HepG2 (cell line): Measurements from ENCODE around the gene PIGO. TPM values are rescaled to one million over a fixed set of nuclear protein-coding genes. Genes with fewer than 3 reads are reported as not detected.

Experiments used
- ATF7-NPFF ChIP-seq: sonication (generic); formaldehyde crosslinking; IDR thresholded peaks from 2 replicates; pipeline ENCODE4 v1.8.1; 2023; ENCODE audit warnings: mild to moderate bottlenecking, low read depth, missing genetic modification reagents, moderate library complexity
- FIP1L1 ChIP-seq: fragments of 200-400 bp; formaldehyde crosslinking; IDR thresholded peaks from 2 replicates; pipeline ENCODE4 v1.6.1; 2018; ENCODE audit warnings: low read depth, mild to moderate bottlenecking, low read length, moderate library complexity, borderline replicate concordance; ENCODE audit not compliant: insufficient read depth
- GATA4 ChIP-seq: sonication (generic); IDR thresholded peaks from 2 replicates; pipeline ENCODE4 v1.6.1; 2016; ENCODE audit warnings: antibody characterized with exemption, low read depth, borderline replicate concordance
- KLF6 ChIP-seq: IDR thresholded peaks from 2 replicates; pipeline ENCODE4 v1.8.0; 2016; ENCODE audit warnings: missing biosample characterization, missing genetic modification reagents
- RAD21 ChIP-seq: fragments of 450-650 bp; formaldehyde crosslinking; IDR thresholded peaks from 2 replicates; pipeline ENCODE4 v1.5.0; 2020; ENCODE audit warnings: mild to moderate bottlenecking
- REPIN1 ChIP-seq: sonication (generic); formaldehyde crosslinking; IDR thresholded peaks from 2 replicates; pipeline ENCODE4 v1.8.0; 2022; ENCODE audit warnings: missing genetic modification reagents, low read depth, mild to moderate bottlenecking, borderline replicate concordance
- ZFAT ChIP-seq: sonication (generic); formaldehyde crosslinking; conservative IDR thresholded peaks from 2 replicates; pipeline ENCODE4 v1.8.1; 2023; ENCODE audit warnings: missing genetic modification reagents, inconsistent platforms
- ZNF777 ChIP-seq: sonication (generic); formaldehyde crosslinking; IDR thresholded peaks from 2 replicates; pipeline ENCODE4 v1.4.0; 2020; ENCODE audit warnings: missing genetic modification reagents
- polyA plus RNA-seq, 8 experiments: library from polyadenylated mRNA; depleted of rRNA in 3 of 8; stranded (reverse) in 7 of 8; unstranded in 1 of 8; fragments of >200 nt; fragmentation: Illumina TruSeq in 4 of 8; extraction: Trizol in 4 of 8; gene quantifications; 2 replicates each; pipeline versions ENCODE4 v1.2.1 to v1.2.3, GENCODE V29; 2011 to 2016; ENCODE audit warnings: low read depth in 4 of 8, missing spikeins in 1 of 8, mixed read lengths in 1 of 8; ENCODE audit not compliant: insufficient read depth in 1 of 8
- total RNA-seq, 5 experiments: library from RNA; depleted of rRNA; stranded (reverse); fragments of >200 nt; fragmentation: Illumina TruSeq; extraction: Trizol; gene quantifications; 2 replicates each; pipeline ENCODE4 v1.2.3, GENCODE V29; 2016; ENCODE audit warnings: low read depth in 1 of 5
- TF ChIP-seq, protein P1 (sequence below): sonication (generic); formaldehyde crosslinking; IDR thresholded peaks from 2 replicates; pipeline ENCODE4 v1.4.0; 2020; ENCODE audit warnings: missing genetic modification reagents, mild to moderate bottlenecking, borderline replicate concordance
- TF ChIP-seq, protein P2 (sequence below): sonication (generic); formaldehyde crosslinking; IDR thresholded peaks from 2 replicates; pipeline ENCODE4 v1.5.1; 2020; ENCODE audit warnings: missing genetic modification reagents, mild to moderate bottlenecking, borderline replicate concordance
- TF ChIP-seq, protein P3 (sequence below): sonication (generic); formaldehyde crosslinking; IDR thresholded peaks from 2 replicates; pipeline ENCODE4 v1.8.0; 2022; ENCODE audit warnings: mild to moderate bottlenecking, missing genetic modification reagents
- TF ChIP-seq, protein P4 (sequence below): sonication (generic); formaldehyde crosslinking; IDR thresholded peaks from 2 replicates; pipeline ENCODE4 v1.5.0; 2020; ENCODE audit warnings: mild to moderate bottlenecking, low read depth, missing genetic modification reagents, borderline replicate concordance
- TF ChIP-seq, protein P5 (sequence below): IDR thresholded peaks from 2 replicates; pipeline ENCODE4 v1.6.1; 2016; ENCODE audit warnings: low read depth
- TF ChIP-seq, protein P6 (sequence below): sonication (generic); formaldehyde crosslinking; IDR thresholded peaks from 2 replicates; pipeline ENCODE4 v1.9.0; 2021; ENCODE audit warnings: missing genetic modification reagents, mild to moderate bottlenecking, borderline replicate concordance
- TF ChIP-seq, protein P7 (sequence below): sonication (generic); formaldehyde crosslinking; IDR thresholded peaks from 2 replicates; pipeline ENCODE4 v1.9.0; 2022; ENCODE audit warnings: low read depth, missing genetic modification reagents

The PIGO gene
- total and polyA plus RNA-seq, 2 of the 13 experiments (the other 11 are each of a cell fraction or from before 2014, with no cell fraction given) = 20.5 to 26.2 TPM

DNA sequence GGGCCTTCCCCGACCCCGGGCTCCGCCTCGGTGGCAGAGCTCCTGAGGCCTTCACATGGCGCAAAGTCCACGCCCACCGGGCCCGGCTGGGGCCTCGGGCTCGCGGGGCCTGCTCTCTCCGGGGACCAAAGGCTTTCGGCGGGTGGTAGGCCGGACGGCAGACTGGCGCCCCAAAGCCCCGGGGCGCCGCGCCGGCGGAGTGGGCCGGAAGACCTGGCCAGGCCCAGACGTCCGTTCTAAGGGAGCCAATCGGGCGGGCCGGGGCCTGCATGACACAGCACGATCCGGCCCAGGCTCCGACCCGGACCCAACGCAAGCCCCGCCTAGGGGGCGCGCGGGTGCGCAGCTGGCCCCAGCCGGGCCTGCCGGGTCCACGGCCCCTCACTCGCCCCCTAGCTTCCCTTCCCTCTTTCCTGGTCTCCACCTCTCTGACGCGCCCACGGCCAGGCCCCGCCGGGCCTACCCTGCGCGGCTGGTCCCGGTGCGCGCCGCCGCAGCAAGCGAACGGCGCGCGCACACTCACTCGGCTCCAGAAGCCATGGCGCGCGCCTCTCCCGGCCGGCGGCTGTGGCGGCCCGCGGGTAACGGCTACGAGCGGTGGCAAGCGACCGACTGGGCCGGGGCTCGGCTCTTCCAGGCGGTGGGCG, 24.5 kb downstream of the PIGO start (continued):
- TF ChIP-seq, protein P1, sequence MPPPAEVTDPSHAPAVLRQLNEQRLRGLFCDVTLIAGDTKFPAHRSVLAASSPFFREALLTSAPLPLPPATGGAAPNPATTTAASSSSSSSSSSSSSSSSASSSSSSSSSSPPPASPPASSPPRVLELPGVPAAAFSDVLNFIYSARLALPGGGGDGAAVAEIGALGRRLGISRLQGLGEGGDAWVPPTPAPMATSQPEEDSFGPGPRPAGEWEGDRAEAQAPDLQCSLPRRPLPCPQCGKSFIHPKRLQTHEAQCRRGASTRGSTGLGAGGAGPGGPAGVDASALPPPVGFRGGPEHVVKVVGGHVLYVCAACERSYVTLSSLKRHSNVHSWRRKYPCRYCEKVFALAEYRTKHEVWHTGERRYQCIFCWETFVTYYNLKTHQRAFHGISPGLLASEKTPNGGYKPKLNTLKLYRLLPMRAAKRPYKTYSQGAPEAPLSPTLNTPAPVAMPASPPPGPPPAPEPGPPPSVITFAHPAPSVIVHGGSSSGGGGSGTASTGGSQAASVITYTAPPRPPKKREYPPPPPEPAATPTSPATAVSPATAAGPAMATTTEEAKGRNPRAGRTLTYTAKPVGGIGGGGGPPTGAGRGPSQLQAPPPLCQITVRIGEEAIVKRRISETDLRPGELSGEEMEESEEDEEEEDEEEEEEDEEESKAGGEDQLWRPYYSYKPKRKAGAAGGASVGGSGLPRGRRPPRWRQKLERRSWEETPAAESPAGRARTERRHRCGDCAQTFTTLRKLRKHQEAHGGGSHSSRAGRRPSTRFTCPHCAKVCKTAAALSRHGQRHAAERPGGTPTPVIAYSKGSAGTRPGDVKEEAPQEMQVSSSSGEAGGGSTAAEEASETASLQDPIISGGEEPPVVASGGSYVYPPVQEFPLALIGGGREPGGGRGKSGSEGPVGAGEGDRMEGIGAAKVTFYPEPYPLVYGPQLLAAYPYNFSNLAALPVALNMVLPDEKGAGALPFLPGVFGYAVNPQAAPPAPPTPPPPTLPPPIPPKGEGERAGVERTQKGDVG (CRISPR knock-in tag) = no peak
- TF ChIP-seq ZNF777 (CRISPR knock-in tag) (no peak), KLF6 (peak; percentile 25; the same call in 1 of the 2 replicates), ATF7-NPFF (CRISPR knock-in tag) (0 out of 2 replicates have a peak, but pooled peaks have one; percentile 23), FIP1L1 (no peak), RAD21 (CRISPR knock-in tag) (peak; percentile 56), ZFAT (CRISPR knock-in tag) (no peak; the same call in 1 of the 2 replicates), REPIN1 (CRISPR knock-in tag) (0 out of 2 replicates have a peak, but pooled peaks have one; percentile 14), GATA4 (no peak)
- TF ChIP-seq, protein P2, sequence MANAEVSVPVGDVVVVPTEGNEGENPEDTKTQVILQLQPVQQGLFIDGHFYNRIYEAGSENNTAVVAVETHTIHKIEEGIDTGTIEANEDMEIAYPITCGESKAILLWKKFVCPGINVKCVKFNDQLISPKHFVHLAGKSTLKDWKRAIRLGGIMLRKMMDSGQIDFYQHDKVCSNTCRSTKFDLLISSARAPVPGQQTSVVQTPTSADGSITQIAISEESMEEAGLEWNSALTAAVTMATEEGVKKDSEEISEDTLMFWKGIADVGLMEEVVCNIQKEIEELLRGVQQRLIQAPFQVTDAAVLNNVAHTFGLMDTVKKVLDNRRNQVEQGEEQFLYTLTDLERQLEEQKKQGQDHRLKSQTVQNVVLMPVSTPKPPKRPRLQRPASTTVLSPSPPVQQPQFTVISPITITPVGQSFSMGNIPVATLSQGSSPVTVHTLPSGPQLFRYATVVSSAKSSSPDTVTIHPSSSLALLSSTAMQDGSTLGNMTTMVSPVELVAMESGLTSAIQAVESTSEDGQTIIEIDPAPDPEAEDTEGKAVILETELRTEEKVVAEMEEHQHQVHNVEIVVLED (CRISPR knock-in tag) = no peak; the same call in 1 of the 2 replicates
- TF ChIP-seq, protein P3, sequence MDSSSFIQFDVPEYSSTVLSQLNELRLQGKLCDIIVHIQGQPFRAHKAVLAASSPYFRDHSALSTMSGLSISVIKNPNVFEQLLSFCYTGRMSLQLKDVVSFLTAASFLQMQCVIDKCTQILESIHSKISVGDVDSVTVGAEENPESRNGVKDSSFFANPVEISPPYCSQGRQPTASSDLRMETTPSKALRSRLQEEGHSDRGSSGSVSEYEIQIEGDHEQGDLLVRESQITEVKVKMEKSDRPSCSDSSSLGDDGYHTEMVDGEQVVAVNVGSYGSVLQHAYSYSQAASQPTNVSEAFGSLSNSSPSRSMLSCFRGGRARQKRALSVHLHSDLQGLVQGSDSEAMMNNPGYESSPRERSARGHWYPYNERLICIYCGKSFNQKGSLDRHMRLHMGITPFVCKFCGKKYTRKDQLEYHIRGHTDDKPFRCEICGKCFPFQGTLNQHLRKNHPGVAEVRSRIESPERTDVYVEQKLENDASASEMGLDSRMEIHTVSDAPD (CRISPR knock-in tag) = no peak; the same call in 1 of the 2 replicates
- TF ChIP-seq, protein P4, sequence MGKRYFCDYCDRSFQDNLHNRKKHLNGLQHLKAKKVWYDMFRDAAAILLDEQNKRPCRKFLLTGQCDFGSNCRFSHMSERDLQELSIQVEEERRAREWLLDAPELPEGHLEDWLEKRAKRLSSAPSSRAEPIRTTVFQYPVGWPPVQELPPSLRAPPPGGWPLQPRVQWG (CRISPR knock-in tag) = no peak
- TF ChIP-seq, protein P5, sequence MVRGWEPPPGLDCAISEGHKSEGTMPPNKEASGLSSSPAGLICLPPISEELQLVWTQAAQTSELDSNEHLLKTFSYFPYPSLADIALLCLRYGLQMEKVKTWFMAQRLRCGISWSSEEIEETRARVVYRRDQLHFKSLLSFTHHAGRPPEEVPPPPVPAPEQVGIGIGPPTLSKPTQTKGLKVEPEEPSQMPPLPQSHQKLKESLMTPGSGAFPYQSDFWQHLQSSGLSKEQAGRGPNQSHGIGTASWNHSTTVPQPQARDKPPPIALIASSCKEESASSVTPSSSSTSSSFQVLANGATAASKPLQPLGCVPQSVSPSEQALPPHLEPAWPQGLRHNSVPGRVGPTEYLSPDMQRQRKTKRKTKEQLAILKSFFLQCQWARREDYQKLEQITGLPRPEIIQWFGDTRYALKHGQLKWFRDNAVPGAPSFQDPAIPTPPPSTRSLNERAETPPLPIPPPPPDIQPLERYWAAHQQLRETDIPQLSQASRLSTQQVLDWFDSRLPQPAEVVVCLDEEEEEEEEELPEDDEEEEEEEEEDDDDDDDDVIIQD (CRISPR knock-in tag) = no peak
- TF ChIP-seq, protein P6, sequence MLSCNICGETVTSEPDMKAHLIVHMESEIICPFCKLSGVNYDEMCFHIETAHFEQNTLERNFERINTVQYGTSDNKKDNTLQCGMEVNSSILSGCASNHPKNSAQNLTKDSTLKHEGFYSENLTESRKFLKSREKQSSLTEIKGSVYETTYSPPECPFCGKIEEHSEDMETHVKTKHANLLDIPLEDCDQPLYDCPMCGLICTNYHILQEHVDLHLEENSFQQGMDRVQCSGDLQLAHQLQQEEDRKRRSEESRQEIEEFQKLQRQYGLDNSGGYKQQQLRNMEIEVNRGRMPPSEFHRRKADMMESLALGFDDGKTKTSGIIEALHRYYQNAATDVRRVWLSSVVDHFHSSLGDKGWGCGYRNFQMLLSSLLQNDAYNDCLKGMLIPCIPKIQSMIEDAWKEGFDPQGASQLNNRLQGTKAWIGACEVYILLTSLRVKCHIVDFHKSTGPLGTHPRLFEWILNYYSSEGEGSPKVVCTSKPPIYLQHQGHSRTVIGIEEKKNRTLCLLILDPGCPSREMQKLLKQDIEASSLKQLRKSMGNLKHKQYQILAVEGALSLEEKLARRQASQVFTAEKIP (CRISPR knock-in tag) = no peak
- TF ChIP-seq, protein P7, sequence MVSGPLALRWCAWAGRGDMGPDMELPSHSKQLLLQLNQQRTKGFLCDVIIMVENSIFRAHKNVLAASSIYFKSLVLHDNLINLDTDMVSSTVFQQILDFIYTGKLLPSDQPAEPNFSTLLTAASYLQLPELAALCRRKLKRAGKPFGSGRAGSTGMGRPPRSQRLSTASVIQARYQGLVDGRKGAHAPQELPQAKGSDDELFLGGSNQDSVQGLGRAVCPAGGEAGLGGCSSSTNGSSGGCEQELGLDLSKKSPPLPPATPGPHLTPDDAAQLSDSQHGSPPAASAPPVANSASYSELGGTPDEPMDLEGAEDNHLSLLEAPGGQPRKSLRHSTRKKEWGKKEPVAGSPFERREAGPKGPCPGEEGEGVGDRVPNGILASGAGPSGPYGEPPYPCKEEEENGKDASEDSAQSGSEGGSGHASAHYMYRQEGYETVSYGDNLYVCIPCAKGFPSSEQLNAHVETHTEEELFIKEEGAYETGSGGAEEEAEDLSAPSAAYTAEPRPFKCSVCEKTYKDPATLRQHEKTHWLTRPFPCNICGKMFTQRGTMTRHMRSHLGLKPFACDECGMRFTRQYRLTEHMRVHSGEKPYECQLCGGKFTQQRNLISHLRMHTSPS (CRISPR knock-in tag) = no peak
